ENCODE results near the gene RNF144A. TPM values are rescaled to one million over a fixed set of nuclear protein-coding genes. Genes with fewer than 3 reads are reported as not detected.

RNF144A gene
- total RNA-seq, 1 experiment from 2014 or later = 13.0 TPM

GRCh38 chr2:7075834-7076233, 158.6 kb downstream of the RNF144A start:
- H3K79me2 ChIP-seq (ENCODE audit: insufficient read depth, low read length) = no peaks in the 10 kb centered on the region
- no peaks in the 10 kb centered on the region for H3K9me3 ChIP-seq (ENCODE audit: control insufficient read depth in 1 of 2, insufficient read depth in 1 of 2, low read depth in 1 of 2, low read length in 2 of 2)
- no peak for ATAC-seq
- no peaks in the 10 kb centered on the region for H4K20me1 ChIP-seq (ENCODE audit: insufficient read depth)
- TF ChIP-seq TCF7L2 (IDR thresholded peaks at IDR 0.05; ENCODE audit: borderline replicate concordance, extremely low read depth, insufficient read depth, insufficient read length) = no peak
- TF ChIP-seq, protein P1, sequence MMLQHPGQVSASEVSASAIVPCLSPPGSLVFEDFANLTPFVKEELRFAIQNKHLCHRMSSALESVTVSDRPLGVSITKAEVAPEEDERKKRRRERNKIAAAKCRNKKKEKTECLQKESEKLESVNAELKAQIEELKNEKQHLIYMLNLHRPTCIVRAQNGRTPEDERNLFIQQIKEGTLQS (IDR thresholded peaks at IDR 0.05) = no peak
- TF ChIP-seq POLR2AphosphoS5 (IDR thresholded peaks at IDR 0.05; ENCODE audit: low read depth, low read length) = no peak
- TF ChIP-seq ZNF274 (IDR thresholded peaks at IDR 0.05; ENCODE audit: low read depth, low read length) = no peak
- TF ChIP-seq, protein P2, sequence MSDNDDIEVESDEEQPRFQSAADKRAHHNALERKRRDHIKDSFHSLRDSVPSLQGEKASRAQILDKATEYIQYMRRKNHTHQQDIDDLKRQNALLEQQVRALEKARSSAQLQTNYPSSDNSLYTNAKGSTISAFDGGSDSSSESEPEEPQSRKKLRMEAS (IDR thresholded peaks at IDR 0.05) = no peak
- H3K9me2 ChIP-seq (ENCODE audit: insufficient read depth) = no peaks in the 10 kb centered on the region; the same call in 1 of the 2 replicates
- BruUV-seq (replicated peaks) = no TSS peak
- no peak overlapping the region for H3K4me3 ChIP-seq (replicated peaks in 1 of 2; ENCODE audit: low read depth in 1 of 2, low read length in 2 of 2)
- H3K9ac ChIP-seq (ENCODE audit: low read length) = no peak overlapping the region
- intact Hi-C loops (cut with micrococcal nuclease) = no loop called here
- H3K27ac ChIP-seq (ENCODE audit: low read depth, low read length) = no peak overlapping the region
- no peaks in the 10 kb centered on the region for H3K27me3 ChIP-seq (ENCODE audit: insufficient read depth, low read length)
- RAD21 ChIA-PET (ENCODE audit: low non-redundant PET in 1 of 2, low total read pairs in 2 of 2, uncharacterized antibody in 2 of 2, unreplicated experiment in 2 of 2) = no interaction called here
- CTCF ChIA-PET = no interaction called here
- no peak overlapping the region for H3K4me2 ChIP-seq (ENCODE audit: low read length)
- POLR2A ChIA-PET = no interaction called here
- no peaks in the 10 kb centered on the region for H3K36me3 ChIP-seq (ENCODE audit: control insufficient read depth in 1 of 2, insufficient read depth in 2 of 2, low read length in 2 of 2)
- DNase-seq (ENCODE audit: low read depth, low spot score) = no peak
- H3K4me1 ChIP-seq (ENCODE audit: control insufficient read depth in 1 of 2, insufficient read depth in 2 of 2, low read length in 2 of 2) = no peaks in the 10 kb centered on the region
- H2AFZ ChIP-seq (ENCODE audit: low read depth, low read length, poor library complexity, severe bottlenecking) = no peak overlapping the region

- no peaks in the 10 kb centered on the region for H3K9me3 ChIP-seq (ENCODE audit: control insufficient read depth in 1 of 2, insufficient read depth in 1 of 2, low read depth in 1 of 2, low read length in 2 of 2)
- H3K79me2 ChIP-seq (ENCODE audit: insufficient read depth, low read length) = no peaks in the 10 kb centered on the region
- no peak overlapping the region for H3K4me2 ChIP-seq (ENCODE audit: low read length)
- H3K27me3 ChIP-seq (ENCODE audit: insufficient read depth, low read length) = no peaks in the 10 kb centered on the region
- no TSS peak for BruUV-seq (replicated peaks)
- CTCF ChIA-PET = no interaction called here
- POLR2A ChIA-PET = no interaction called here
- H3K36me3 ChIP-seq (ENCODE audit: control insufficient read depth in 1 of 2, insufficient read depth in 2 of 2, low read length in 2 of 2) = no peaks in the 10 kb centered on the region
- RAD21 ChIA-PET (ENCODE audit: low non-redundant PET in 1 of 2, low total read pairs in 2 of 2, uncharacterized antibody in 2 of 2, unreplicated experiment in 2 of 2) = no interaction called here
- DNase-seq (ENCODE audit: low read depth, low spot score) (no peak), ATAC-seq (no peak)
- H3K4me3 ChIP-seq (replicated peaks in 1 of 2; ENCODE audit: low read depth in 1 of 2, low read length in 2 of 2) = no peak overlapping the region
- H3K27ac ChIP-seq (ENCODE audit: low read depth, low read length) = no peak overlapping the region
- TF ChIP-seq CTCF (IDR thresholded peaks at IDR 0.05 in 2 of 3, conservative IDR thresholded peaks at IDR 0.05 in 1 of 3; ENCODE audit: borderline replicate concordance in 1 of 3, insufficient read depth in 1 of 3, low read depth in 2 of 3, low read length in 2 of 3) (no peak), SIN3A (IDR thresholded peaks at IDR 0.05; ENCODE audit: low read depth) (no peak)
- H2AFZ ChIP-seq (ENCODE audit: low read depth, low read length, poor library complexity, severe bottlenecking) = no peak overlapping the region
- H3K9me2 ChIP-seq (ENCODE audit: insufficient read depth) = no peaks in the 10 kb centered on the region; the same call in 1 of the 2 replicates
- H3K4me1 ChIP-seq (ENCODE audit: control insufficient read depth in 1 of 2, insufficient read depth in 2 of 2, low read length in 2 of 2) = no peaks in the 10 kb centered on the region
- H4K20me1 ChIP-seq (ENCODE audit: insufficient read depth) = no peaks in the 10 kb centered on the region
- no peak overlapping the region for H3K9ac ChIP-seq (ENCODE audit: low read length)
- intact Hi-C loops (cut with micrococcal nuclease) = no loop called here
Observed at GRCh38 chr2:7077660-7078267, 160.6 kb downstream of the RNF144A start.

Data from HCT116 (cell line).